ENCODE results near the gene TGFBR3.

DNA sequence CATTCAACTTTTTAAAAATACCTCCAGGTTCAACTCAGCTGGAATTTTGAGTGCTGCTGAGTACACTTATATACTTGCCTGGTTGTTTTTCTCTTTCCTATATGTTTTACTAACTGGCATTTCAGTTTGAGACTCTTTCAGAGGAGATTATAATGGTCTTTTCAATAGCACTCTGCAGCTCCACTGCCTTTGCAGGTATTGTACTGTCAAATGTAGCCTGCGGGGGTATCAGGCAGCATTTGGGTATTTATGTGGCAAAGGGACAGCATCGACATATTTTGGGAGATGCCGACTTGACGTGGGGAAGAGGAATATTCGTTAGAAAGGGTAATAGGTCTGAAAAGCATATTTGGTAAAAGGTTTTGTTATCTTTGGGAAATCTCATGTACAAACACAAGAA is 11.1 kb upstream of the TGFBR3 start:
- TF ChIP-seq, protein P1, sequence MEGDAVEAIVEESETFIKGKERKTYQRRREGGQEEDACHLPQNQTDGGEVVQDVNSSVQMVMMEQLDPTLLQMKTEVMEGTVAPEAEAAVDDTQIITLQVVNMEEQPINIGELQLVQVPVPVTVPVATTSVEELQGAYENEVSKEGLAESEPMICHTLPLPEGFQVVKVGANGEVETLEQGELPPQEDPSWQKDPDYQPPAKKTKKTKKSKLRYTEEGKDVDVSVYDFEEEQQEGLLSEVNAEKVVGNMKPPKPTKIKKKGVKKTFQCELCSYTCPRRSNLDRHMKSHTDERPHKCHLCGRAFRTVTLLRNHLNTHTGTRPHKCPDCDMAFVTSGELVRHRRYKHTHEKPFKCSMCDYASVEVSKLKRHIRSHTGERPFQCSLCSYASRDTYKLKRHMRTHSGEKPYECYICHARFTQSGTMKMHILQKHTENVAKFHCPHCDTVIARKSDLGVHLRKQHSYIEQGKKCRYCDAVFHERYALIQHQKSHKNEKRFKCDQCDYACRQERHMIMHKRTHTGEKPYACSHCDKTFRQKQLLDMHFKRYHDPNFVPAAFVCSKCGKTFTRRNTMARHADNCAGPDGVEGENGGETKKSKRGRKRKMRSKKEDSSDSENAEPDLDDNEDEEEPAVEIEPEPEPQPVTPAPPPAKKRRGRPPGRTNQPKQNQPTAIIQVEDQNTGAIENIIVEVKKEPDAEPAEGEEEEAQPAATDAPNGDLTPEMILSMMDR (IDR thresholded peaks at IDR 0.05): no peak
- TF ChIP-seq EP300 (IDR thresholded peaks at IDR 0.05; ENCODE audit: low read depth) (no peak), POLR2A (IDR thresholded peaks at IDR 0.05) (no peak), POLR2AphosphoS5 (IDR thresholded peaks at IDR 0.05) (no peak)
